Omental fat pad (tissue), 4 donors: ENCODE data around the gene ALK. TPM values are rescaled to one million over a fixed set of nuclear protein-coding genes. Genes with fewer than 3 reads are reported as not detected.

Experiments used
- ATAC-seq: fragments of 150-250 bp; one replicate; pipeline ENCODE4 v1.9.1; 2016; ENCODE audit warnings: mild to moderate bottlenecking, moderate library complexity; ENCODE audit not compliant: low FRiP score
- DNase-seq: peaks from one replicate; pipeline ENCODE4 v3.0.0-alpha.2; 2019; ENCODE audit warnings: low spot score
- total RNA-seq, 4 donors: library from RNA; depleted of rRNA; stranded (reverse); fragments of >200 nt; gene quantifications; one replicate each; pipeline ENCODE4 v1.1.0, GENCODE V29; 2016
- TF ChIP-seq, protein P1 (sequence below), 3 donors: fragments of 450-650 bp; IDR thresholded peaks; one replicate each; pipeline ENCODE4 v1.5.1; 2016 to 2017; ENCODE audit warnings: antibody characterized with exemption in 3 of 3, mild to moderate bottlenecking in 3 of 3, moderate library complexity in 2 of 3

Gene ALK
- total RNA-seq, 4 donors from 2014 or later = 0.12 to 2.2 (median 0.44) TPM; not detected in 1

DNA sequence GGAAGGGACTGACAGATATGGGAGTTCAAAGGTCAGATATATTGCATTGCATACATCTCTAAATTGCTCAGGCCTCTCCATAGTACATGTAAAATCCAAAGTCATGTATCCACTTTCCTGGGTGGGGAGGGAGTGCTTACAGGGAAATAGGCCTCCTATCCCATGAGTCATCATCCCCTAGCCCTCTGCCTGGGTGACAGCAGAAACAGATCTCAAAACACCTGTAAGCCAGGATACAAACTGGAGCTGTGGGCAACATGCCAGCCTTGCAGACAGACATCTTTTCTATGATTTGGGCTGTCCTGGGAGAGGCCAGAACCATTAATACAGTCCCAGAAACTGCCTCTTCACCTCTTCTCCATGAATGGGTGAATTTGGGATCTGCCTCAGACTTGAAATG is 4.8 kb downstream of the ALK start:
- ATAC-seq = no peak
- TF ChIP-seq, protein P1, sequence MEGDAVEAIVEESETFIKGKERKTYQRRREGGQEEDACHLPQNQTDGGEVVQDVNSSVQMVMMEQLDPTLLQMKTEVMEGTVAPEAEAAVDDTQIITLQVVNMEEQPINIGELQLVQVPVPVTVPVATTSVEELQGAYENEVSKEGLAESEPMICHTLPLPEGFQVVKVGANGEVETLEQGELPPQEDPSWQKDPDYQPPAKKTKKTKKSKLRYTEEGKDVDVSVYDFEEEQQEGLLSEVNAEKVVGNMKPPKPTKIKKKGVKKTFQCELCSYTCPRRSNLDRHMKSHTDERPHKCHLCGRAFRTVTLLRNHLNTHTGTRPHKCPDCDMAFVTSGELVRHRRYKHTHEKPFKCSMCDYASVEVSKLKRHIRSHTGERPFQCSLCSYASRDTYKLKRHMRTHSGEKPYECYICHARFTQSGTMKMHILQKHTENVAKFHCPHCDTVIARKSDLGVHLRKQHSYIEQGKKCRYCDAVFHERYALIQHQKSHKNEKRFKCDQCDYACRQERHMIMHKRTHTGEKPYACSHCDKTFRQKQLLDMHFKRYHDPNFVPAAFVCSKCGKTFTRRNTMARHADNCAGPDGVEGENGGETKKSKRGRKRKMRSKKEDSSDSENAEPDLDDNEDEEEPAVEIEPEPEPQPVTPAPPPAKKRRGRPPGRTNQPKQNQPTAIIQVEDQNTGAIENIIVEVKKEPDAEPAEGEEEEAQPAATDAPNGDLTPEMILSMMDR (IDR thresholded peaks at IDR 0.05) = no peak

DNA sequence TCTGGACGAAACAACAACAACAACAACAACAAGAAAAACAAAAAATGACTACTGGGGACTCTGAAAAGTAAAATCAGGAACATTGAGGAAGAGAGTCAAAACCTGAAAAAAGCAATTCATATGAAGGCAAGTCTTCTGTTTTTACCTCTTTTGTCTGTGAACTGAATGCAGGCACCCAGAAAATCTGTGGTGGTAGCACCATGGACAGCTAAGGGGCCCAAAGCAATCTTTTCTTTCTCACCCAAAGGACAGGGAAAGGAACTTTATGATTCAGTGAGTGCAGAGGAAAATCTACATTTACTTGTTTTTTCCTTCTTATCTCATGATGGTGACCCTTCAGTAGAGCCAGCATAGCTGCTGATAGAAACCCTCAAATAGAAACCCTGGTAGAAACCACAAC is 10.4 kb downstream of the ALK start:
- ATAC-seq = no peak
- TF ChIP-seq, protein P1 (IDR thresholded peaks at IDR 0.05) = no peak
- no peak for DNase-seq

More for the DNA sequence above, 4.8 kb downstream of the ALK start:
- DNase-seq = no peak

DNA sequence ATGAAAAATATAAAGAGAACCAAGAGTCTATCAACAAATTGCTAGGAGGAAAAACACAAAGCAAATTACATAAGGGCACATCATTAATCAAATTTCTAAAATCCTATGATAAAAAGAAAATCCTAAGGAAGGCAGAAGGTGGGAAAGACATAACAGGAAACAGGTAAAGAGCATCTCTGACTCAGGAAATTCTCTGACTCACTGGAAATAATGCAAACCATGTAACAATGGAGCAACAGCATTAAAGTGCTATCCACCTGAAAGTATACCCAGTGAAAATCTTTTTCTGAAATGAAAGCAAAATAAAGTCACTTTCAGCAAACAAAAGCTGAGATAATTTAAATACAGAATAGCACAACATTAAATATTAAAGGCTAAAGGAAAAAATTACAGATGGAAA is 10.9 kb downstream of the ALK start:
- ATAC-seq (no peak), DNase-seq (no peak)
- TF ChIP-seq, protein P1 (IDR thresholded peaks at IDR 0.05) = no peak

DNA sequence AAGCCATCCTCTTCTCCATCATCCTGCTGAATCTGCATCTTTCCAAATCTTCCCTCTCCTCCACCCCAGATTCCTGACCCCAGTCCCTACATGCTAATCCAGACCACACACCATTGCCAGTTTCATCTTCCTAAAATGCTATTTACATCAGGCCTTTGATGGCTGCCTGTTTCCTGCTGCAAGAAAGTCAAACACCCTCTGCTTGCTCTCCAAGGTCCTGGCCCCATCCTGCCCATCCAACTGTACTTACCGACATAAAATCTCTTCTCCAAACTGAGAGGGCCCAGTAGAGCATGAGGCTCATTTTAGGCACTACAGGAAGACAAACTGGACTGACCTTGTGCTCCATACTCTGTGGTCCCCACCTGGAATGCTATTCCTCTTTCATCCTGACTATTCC is 19.0 kb downstream of the ALK start:
- TF ChIP-seq, protein P1 (IDR thresholded peaks at IDR 0.05) = no peak
- DNase-seq (no peak), ATAC-seq (no peak)

DNA sequence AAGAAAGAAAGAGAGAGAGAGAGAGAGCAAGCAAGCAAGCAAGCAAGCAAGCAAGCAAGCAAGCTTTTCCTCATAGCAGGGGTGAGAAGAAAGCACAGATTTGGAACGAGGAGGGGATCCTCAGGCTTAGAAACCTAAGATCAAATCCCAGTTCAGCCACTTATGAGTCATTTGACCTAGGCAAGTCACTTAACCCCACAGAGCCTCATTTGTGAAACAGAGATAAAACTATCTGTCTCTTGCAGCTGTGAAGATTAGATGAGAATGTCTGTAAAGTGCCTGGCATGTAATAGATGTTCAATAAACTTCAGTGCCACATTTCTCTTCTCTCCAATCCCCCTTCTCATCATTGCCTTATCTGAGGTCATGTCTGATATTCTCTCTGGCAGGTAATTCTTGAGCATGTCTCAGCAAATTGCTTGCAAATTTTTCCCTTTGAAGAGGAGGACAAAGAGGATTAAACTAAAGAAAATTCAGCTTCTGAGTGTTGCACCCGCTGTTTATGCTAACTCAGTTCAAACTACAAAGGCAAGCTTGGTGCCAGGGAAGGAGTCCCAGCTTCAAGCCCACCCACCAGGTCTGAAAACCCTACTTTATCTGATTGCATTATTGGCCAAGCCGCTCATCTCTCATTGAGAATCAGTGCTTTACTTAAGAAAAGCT is 20.3 kb downstream of the ALK start:
- no peak for ATAC-seq
- DNase-seq = no peak
- TF ChIP-seq, protein P1 (IDR thresholded peaks at IDR 0.05) = no peak

DNA sequence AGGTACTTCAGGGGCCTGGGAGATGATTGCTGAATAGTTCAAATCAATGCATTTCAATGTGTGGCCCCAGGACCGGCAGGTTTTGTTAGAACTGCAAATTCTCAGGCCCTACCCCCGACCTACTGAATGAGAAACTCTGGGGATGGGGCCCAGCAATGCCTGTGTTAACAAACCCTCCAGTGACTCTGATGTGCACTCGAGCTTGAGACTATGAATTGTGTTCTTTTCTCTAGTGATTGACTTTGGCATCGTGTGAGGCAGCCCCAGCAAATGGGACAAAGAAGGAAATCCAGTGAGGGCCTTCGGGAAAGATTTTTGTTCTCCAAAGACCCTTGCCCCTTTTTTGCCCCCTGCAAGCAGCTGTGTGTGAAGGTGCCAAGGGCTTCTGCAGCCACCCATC is 22.4 kb downstream of the ALK start:
- ATAC-seq (no peak), DNase-seq (no peak)

More for the DNA sequence above, 22.4 kb downstream of the ALK start:
- TF ChIP-seq, protein P1 (IDR thresholded peaks at IDR 0.05) = no peak
